GM19397 (cell line): ENCODE measurements around the gene OSGIN1.

ENCODE experiments used
- ATAC-seq: cut with Tn5 transposase; IDR thresholded peaks from one replicate; pipeline ENCODE4 v1.9.1; 2021; ENCODE audit warnings: mild to moderate bottlenecking, moderate library complexity; ENCODE audit not compliant: unreplicated experiment

The OSGIN1 gene, protein sequence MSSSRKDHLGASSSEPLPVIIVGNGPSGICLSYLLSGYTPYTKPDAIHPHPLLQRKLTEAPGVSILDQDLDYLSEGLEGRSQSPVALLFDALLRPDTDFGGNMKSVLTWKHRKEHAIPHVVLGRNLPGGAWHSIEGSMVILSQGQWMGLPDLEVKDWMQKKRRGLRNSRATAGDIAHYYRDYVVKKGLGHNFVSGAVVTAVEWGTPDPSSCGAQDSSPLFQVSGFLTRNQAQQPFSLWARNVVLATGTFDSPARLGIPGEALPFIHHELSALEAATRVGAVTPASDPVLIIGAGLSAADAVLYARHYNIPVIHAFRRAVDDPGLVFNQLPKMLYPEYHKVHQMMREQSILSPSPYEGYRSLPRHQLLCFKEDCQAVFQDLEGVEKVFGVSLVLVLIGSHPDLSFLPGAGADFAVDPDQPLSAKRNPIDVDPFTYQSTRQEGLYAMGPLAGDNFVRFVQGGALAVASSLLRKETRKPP

DNA sequence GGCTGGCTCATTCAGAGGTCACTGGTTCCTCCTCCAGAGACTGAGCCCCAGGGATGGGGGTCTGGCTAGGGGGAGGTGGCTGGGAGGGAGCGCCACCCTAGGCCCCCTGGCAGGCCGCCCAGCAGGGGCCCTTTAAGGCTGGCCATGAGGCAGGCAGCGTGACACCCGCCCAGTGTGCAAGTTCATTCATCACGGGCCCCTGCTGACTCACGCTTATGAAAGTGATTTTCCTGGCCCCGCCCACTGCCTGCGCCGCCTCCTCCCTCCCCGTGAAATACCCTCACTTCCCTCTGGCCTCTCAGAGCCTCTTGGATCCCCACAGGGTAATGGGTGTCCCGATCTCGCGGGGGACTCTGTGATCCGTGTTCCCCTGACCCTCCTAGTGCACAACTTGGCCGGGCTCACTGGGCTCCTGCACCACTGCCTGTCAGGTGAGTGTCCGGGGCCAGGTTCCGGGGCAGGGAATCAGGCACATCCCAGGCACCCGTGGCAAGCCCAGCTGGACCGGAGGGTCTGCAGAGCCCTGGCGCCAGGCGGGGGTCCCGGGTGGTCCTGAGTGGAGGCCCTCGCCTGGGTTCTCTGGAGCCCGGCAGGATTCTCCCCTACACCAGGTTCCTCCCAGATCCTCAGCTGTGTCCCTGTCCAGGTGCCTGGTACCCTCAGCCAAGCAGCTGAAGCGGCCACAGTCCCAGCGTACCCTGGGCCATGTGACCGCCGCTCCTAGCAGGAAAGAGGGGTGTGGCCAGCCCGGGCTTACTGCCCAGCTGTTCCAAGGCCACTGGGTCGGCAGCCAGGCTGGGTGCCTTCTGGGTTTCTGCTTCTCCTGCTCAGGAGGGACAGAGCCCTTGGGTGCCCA is at the start of gene OSGIN1:
Gene OSGIN1 (plus strand): TSS at position 301 of the 856 bp plus-strand sequence. CDS start 4,432 bp downstream, outside the sequence.
- ATAC-seq = peak; percentile 58

DNA sequence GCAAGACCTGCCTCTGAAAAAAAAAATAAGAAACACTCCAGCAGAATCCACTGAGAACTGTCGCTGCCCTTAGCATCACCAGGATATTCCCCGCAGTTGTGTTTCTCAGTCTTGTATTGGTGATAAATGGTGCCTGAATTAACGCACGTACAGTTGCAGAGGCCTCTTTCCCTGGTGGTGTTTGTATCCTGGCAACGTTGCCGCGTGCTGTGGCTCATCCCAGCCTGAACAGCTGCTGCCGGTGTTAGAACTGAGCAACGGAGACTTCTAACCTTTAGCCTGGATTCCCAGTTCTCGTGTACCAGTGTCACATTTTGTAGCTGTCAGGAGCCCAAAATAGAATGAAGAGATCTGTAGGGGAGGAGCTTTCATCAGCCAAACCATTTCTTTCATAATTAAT is 49.3 kb upstream of the OSGIN1 start:
- ATAC-seq = no peak

DNA sequence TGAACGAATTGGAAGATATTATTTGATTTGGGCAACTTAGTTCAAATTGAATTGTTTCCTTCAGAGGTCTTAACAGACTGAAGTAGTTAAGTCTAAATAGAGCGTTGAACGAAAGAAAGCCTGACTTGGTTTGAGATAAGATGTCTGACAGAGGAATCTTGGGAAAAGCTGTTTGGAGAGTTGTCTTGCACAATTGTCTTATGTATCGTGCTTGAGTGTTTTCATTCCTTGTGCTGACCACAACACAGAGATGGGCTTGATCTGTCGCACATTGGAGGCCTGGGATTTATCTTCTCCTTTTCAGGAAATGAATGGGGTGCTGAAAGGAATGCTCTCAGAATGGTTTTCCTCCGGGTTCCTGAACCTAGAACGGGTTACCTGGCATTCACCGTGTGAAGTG is 46.4 kb upstream of the OSGIN1 start:
- no peak for ATAC-seq

DNA sequence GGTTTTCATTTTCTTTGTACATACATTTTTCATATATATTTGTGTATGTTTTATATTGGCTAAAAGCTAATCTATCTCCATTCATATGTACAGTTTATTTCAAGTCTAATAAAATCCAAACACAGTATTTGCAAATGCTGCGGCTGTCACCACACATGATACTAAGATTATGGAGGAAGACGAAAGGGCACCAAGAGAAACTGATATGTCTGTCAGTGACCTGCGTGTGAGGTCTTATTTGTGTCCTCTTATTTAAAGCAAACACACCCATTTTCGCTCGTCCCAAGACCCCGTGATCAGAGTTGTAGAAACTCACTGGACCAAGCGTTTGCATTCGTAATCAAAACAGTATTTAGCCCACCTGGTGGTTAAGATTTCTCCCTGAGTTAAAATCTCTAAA is 45.9 kb upstream of the OSGIN1 start:
- ATAC-seq = no peak

DNA sequence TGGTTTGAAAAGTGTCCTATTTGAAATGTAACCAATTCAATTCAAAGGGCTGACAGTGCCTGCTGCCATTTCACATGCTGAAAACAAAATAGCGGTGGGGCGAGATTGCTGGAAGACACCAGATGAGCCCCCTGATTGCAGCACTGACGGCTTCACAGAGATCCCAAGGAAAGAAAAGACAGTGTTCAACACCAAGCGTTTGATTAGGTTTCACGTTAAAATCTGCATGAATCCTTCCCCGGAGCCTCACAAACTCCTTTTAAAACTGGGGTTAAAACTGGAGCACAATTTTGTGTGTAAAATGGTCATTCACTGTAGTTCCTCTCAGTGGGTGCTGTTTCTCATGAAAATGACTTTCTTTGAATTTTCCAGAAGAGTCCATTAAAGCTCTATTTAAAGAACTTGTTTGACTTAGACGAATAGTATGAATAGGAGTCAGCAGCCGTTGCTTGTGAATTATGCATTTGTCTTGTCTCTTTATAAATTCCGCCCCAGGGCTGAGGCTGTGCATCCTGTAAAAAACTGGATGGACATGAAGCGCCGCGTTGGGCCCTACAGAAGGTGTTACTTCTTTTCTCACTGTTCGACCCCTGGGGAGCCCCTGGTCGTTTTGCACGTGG is 45.3 kb upstream of the OSGIN1 start:
- ATAC-seq = no peak

DNA sequence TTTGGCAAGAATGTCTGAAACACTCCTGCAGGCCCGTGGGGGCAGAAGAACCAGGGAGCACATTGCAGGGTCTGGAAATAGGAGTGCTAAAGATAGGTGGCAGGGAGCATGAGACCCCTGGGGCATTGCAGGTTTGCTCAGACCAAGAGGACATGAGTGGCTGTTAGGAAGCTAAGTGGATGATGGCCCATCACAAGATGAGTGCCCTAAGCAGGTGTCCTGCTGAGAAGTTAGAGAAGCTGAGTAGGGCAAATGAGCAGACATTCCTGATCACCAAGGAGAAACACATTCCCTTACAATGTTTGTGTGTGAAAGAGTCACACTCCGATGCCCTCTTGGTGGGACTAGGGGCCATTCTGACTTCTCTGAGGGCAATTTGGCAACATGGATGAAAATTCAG is 44.2 kb upstream of the OSGIN1 start:
- ATAC-seq = no peak

DNA sequence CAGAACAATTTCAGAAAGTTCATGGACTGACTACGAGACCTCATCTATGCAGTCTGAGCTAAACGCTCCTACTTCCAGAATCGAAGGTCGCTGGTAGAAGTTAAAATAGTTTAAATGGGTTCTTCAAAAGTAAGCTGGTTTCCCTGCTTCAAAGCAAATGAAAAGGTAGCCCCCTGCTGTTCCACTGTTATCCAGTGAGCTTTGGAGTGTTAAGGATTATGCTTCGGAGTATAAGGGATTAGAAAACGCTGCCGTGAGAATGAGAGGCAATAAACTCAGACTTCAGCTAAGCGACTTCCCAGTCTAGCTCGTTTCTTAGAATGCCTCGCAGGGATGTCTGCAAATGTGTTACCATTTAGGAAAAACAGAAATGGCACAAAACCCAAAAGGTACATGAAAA is 41.8 kb upstream of the OSGIN1 start:
- ATAC-seq = no peak

DNA sequence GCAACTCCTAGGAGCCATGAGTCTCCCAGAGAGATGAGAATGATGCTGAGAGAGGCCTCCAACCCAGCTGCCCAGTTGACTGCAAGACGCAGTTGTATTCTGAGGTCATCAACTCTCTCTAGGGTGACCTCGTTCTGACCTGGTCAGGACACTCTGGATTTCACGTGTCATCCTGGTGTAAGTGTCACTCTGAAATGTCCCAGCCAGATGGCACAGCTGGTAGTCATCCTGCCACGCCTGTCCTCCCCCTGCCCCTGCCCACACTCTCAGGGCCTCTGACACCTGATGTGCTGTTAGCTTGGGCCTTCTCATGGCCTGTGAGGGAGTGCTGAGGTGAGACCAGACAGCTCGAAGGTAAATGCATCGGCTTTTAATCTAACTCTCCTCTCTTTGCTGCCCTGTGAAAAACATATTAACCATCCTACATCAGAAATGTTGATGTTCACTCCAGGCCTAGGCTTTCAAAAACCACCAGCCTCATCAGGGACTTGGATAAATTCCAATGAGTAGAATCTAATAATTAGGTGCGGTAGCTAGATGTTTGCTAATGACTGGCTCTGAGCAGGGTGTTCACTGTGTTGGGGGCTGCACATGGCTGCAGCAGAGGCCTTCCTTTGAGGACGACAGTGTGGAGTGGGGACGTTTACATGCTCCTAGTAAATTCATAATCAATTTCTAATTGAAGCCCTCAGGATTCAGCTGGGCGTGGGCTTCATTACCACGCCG is 40.4 kb upstream of the OSGIN1 start:
- ATAC-seq = no peak

DNA sequence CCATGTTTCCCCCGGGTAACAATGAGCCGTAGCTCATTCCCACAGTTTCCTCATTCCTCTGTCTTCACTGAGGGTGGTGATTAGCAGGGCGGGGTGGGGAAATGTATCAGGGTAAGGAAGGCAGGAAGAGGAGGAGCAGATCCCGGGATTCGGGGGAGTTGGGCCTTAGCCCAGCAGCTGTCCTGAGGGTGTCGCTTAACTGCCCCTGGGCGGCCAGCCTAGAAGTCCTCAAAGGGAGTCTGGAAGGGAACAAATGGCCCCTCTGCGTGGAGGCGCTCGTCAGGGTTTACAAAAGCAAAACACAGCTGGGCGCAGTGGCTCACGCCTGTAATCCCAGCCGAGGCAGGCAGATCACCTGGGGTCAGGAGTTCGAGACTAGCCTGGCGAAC is 39.8 kb upstream of the OSGIN1 start:
- ATAC-seq = no peak

DNA sequence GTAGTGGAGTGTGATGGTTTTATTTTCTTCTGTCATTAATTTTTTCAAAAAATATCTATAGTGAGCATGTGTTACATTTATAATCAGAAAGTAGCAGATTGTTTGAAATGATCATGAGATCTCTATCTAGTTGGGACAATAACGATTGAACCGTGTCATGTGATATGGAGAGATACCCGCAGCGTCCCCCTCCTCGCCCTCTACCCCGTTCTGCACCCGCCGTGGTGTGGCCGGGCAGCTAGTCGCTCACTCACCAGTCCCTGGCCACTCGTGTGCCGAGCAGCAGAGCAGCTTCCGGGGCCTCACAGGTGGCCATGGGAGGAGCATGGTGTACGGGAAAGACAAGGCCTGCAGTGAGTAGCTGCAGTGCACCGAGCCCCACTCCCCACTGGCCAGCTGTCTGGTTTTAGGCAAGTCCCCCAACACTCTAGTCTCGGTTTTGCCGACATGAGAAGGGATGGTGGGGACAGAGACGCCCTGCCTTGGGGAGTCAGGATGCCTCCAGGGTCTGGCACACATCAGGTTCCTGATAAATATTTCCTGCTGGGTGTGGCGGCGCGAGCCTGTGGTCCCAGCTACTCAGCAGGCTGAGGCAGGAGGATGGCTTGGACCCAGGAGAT is 38.8 kb upstream of the OSGIN1 start:
- no peak for ATAC-seq

DNA sequence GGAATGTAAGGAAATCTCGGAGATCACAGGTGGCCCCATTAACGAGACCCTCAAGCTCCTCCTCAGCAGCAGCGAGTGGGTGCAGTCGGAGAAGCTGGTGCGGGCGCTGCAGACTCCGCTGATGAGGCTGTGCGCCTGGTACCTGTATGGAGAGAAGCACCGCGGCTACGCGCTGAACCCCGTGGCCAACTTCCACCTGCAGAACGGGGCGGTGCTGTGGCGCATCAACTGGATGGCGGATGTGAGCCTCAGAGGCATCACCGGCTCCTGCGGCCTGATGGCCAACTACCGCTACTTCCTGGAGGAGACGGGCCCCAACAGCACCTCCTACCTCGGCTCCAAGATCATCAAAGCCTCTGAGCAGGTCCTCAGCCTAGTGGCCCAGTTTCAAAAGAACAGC is 38.0 kb upstream of the OSGIN1 start:
- ATAC-seq = no peak

DNA sequence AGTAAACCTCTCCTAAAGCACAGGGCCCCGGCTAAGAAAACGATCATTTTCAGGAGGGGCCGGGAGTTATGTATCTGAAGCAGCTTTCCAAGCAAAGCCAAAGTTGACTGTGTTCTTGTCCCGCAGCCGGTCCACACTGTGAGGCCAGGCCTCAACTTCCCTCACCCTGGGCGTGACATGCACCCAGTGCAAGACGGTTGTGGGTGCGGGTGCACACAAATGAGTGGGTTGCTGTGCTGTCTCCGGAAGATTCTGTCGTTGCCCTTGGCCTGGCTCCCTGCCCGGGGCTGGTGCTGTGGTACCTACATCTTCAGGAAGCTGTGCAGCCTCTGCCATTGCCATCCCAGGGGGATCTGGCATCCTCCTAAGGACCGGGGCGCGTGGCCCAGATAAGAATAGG is 37.5 kb upstream of the OSGIN1 start:
- ATAC-seq = no peak

DNA sequence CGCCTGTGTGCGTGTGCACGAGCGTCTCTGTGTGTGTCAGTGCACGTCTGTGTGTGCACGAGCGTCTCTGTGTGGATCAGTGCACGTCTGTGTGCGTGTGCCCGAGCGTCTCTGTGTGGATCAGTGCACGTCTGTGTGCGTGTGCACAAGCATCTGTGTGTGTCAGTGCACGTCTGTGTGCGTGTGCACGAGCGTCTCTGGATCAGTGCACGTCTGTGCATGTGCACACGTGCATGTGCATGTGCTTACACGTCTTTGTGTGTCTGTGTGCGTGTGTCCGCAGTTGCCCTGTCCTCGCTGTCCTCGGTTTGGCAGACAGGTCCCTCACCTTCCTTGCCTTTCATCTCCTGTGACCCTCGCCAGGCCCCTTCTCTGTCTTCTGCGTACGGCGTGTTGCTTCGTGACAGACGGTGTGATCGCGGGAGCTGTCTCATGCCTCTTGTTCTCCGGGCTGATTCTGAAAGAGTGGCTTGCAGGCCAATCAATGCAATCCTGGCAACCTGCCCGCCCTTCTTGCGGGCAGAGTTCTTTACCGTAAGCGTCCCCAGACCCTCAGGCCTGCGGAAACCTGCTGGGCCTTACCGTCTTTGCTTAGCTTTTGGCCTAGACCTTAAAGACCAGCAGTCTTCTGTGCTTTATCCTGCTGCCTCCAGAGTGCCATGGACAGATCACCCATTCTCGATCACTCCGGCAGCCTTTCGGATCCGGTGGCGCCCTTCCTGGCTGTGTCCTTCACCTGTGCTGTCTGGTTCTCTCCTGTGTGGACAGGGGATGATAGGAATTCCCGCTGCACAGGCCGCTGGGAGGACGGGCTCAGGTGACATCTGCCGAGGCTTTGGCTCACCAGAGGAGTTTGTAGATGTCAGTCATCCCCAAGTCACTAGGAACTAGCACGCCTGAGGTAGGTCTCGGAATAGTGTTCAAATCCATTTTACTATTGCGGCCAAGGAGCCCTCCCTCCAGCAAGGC is 35.6 kb upstream of the OSGIN1 start:
- ATAC-seq = no peak

DNA sequence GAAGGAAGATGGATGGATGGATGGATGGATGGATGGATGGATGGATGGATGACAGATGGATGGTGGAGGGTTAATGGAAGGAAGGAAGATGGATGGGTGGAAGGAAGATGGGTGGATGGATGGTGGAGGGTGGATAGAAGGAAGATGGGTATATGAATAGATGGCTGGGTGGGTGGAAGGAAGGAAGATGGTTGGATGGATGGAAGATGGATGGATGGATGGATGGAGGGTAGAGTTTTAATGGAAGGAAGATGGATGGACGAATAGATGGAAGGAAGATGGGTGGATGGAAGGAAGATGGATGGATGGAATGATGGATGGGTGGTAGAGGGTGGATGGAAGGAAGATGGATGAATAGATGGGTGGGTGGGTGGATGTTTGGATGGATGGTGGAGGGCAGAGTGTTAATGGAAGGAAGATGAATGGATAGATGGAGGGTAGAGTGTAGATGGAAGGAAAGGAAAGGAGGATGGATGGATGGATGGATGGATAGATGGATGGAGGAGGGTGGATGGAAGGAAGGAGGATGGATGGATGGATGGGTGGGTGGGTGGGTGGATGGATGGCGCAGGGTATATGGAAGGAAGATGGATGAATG is 32.0 kb upstream of the OSGIN1 start:
- ATAC-seq = no peak

DNA sequence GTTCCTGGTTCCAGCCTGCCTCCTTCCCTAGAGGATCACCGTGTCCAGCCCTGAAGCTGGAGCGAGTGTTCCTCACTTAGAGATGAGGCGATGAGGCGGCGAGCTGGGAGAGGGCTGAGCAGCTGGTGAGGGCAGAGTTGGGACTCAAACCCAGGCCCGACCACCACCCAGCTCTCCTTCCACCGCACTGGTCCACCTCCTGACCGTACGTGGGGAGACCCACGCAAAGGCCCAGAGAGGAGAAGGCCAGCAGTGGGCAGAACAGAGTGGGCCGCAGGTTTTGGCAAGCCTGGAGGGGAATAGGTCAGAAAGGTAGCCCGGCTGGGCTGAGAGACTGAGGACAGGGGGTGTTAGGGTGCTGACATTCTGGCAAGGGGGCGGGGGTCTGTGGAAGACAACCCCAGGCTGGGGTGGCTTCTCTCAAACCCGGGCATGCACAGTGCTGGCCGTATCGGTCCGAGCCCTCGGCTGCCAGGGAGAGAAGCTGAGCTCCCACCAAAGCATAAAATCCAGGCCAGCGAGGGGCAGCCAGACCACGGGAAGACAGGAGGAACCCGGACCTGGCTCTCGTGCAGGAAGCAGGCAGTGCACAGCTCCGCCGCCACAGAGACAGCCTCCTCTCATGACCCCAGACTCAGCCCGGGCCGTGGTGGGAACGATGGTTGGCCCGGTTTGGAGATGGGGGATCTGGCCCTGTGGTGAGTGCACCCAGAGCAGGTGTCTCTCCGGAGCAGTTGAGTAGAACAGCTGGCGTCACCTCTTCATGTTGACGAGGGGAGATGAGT is 29.3 kb upstream of the OSGIN1 start:
- ATAC-seq = no peak

DNA sequence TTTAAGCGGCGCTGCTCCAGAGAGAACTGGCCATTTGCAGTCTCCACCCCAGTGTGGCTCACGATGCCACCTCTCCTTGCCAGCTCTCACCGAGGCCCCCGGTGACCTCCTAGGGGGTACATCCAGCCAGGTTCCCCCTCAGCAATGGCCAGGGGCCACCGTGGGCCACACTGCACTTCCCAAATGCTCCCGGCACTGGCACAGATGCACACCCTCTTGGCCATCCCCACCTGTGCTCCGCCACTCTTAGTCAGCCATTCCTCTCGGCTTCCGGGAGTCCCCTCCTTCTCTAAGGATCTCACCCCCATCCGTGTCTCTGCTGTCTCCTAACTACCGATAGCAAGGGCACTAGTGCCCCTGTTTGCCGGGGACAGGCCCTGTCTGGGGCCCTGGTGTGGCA is 28.4 kb upstream of the OSGIN1 start:
- no peak for ATAC-seq

DNA sequence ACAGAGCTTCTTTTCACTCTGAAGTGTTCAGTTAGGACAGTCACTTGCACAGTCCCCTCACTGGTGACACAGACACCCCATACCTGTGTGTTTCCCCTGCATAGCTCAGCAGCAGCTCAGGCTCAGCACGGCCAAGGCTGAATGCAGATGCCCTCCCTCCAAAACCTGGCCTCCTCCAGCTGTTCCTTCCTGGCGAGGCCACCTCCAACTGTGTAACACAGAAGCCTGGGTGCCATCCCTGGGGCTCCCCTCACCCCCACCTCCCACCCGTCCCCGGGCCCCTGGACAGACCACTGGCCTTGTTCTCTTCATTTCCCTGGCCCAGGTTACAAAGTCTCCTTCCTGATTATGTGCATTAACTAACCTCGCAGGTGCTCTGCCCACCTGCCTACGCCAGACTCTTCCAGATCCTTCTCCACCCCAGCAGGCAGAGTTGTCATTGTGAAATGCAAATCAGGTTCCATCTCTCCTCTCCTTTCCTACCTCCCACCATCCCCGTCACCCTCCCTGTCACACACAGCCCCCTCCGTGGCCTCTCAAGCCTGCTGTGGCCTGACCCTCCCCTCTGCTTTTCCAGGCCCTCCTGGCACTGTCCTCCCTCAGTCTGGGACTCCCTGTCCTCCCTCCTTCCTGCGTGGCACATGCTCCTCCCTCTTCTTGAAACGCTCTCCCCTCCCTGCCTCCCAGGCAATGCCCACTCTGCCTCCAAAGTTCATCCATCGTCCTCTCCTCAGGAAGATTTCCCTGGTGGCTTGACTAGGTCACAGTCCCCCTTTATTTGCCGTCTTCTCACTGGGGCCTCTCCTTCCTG is 27.7 kb upstream of the OSGIN1 start:
- no peak for ATAC-seq
